ENCODE results near the gene MBNL3.

The MBNL3 gene

GRCh38 chrX:132411310-132411977 lies 77.4 kb downstream of the MBNL3 start:
- TF ChIP-seq CTCF (IDR thresholded peaks at IDR 0.05; ENCODE audit: borderline replicate concordance, insufficient read depth, low read depth, low read length) = no peak
- no peak overlapping the region for H3K4me3 ChIP-seq (ENCODE audit: low read depth, low read length)

DNA sequence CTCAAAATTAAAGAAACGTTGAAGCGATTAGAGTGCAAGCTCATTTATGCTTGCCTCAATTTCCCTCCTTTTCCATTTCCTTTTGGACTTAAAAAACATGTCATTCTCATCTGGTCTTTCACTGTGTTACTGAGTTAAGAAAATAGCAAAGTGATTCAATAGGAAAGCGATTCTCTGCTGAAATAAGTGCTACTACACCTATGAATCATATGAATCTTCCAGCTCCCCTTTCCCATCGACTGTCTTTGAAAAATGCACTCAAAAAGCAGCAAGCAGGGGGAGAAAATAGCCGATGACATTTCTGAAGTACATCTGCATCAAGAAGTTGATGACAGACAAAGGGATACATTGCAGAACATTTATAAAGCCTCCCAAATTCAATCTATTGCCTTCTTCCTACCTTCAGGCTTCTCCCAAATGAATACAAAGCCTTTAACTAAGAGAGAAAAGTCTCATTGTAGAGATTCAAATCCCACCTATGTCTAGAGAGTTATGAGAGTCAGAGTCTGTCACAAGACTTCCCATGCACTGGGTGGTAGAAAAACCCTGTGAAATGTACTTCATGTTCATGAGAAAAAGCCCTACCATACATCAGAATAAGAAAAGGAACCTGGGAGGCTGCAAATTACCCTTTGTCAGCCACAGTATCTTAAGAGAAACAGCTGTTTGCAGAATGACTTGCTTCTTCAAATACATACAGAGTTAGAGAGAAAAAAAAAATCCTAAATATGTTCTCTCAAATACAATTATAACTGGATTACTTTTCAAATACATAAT lies 78.9 kb downstream of the MBNL3 start:
- no peak overlapping the region for H3K4me3 ChIP-seq (ENCODE audit: low read depth, low read length)
- no peak for TF ChIP-seq CTCF (IDR thresholded peaks at IDR 0.05; ENCODE audit: borderline replicate concordance, insufficient read depth, low read depth, low read length)

DNA sequence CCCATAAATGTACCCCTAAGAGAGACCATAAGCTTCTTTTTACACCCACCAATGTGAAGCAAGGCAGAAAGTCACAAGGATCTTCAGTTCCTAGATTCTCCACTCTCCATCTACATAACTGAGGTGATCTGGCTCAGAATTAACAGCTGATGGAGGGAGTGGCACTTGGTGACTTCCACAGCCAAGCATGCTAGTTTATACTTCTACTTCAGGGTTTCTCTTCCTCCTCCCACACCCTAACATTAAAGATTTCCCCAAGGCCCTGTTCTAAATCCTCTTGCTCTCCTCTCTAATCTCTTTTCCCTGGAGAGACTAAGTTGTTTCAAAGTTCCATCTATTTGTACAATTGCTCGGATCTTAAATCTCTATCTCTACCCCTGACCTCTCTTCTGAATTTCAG lies 81.1 kb downstream of the MBNL3 start:
- TF ChIP-seq CTCF (IDR thresholded peaks at IDR 0.05; ENCODE audit: borderline replicate concordance, insufficient read depth, low read depth, low read length) = no peak
- H3K4me3 ChIP-seq (ENCODE audit: low read depth, low read length) = no peak overlapping the region

GRCh38 chrX:132406106-132406505 lies 82.7 kb downstream of the MBNL3 start:
- TF ChIP-seq CTCF (IDR thresholded peaks at IDR 0.05; ENCODE audit: borderline replicate concordance, insufficient read depth, low read depth, low read length) = no peak
- no peak overlapping the region for H3K4me3 ChIP-seq (ENCODE audit: low read depth, low read length)

DNA sequence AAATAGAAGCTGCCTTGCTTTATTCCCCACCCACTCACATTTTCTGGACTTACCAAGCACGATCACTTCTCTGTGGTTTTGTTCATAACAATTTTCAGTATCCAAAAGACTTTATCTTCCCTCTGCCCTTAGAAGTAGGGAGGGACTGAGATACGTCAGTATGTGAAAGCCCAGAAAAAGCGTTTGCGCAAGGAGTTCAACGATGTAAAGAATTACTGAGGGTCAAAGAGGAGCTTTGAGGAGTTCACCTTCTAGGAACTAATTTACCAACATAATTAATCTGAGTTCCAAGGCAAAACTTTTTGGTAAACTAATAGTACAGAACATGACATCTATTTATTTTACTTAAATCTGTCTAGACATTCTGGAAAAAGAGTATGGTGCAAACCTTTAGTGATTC lies 84.6 kb downstream of the MBNL3 start:
- TF ChIP-seq CTCF (IDR thresholded peaks at IDR 0.05; ENCODE audit: borderline replicate concordance, insufficient read depth, low read depth, low read length) = no peak
- H3K4me3 ChIP-seq (ENCODE audit: low read depth, low read length) = no peak overlapping the region

GRCh38 chrX:132401935-132402334 lies 86.9 kb downstream of the MBNL3 start:
- H3K4me3 ChIP-seq (ENCODE audit: low read depth, low read length) = no peak overlapping the region
- TF ChIP-seq CTCF (IDR thresholded peaks at IDR 0.05; ENCODE audit: borderline replicate concordance, insufficient read depth, low read depth, low read length) = no peak

DNA sequence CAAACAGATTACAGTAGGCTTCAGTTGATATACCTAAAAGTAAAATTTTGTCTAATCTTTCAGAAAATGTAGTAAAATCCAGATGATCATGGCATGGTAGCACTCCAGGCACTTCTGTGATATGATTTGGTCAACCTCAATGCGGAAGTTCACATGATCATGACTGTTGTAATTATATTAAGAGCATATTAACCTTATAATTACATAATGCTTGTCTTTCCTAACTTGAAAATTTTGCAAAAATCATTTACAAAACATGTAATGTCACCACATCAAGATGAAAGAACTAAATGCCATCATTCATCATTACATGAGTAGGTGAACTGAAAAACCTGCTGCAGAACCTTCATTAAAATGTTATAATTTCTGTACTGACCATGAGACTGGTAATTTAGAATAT lies 88.1 kb downstream of the MBNL3 start:
- H3K4me3 ChIP-seq (ENCODE audit: low read depth, low read length) = no peak overlapping the region
- no peak for TF ChIP-seq CTCF (IDR thresholded peaks at IDR 0.05; ENCODE audit: borderline replicate concordance, insufficient read depth, low read depth, low read length)
